ENCODE measurements around the gene EMILIN1. TPM values are rescaled to one million over a fixed set of nuclear protein-coding genes. Genes with fewer than 3 reads are reported as not detected.
A peak's percentile ranks its signal among the peaks of the same experiment; 100 is the strongest.

The EMILIN1 gene
- total and polyA plus RNA-seq, 2 of the 8 experiments (the other 6 are each of a cell fraction or from before 2014, with no cell fraction given) = 1.9 to 3.0 TPM

- Histone ChIP-seq H3K79me1 (ENCODE audit: low read depth, low read length) (no peaks in the 10 kb centered on the region), H3K4ac (replicated peaks; ENCODE audit: insufficient read length, low read depth, low read length) (no peak overlapping the region), H3K79me2 (ENCODE audit: control insufficient read depth in 1 of 2, insufficient read depth in 2 of 2, low read length in 2 of 2) (no peaks in the 10 kb centered on the region), H3K4me2 (ENCODE audit: insufficient read depth in 1 of 2, low read depth in 2 of 2, low read length in 2 of 2) (peak overlapping the region; percentile 70 to 84), H4K8ac (ENCODE audit: extremely low read depth, insufficient read depth, low read length) (peak overlapping the region; percentile 85), H3K4me3 (ENCODE audit: extremely low read depth in 1 of 4, insufficient read depth in 2 of 4, low read depth in 3 of 4, low read length in 4 of 4) (peak overlapping the region; percentile 44 to 75 (median 57)), H4K5ac (ENCODE audit: insufficient read length, low read depth, low read length) (no peak overlapping the region), H2BK15ac (ENCODE audit: low read length) (no peak overlapping the region), H3K56ac (replicated peaks; ENCODE audit: insufficient read length, low read depth, low read length) (peak overlapping the region; percentile 32), H3K9ac (replicated peaks in 1 of 4; ENCODE audit: extremely low read depth in 1 of 4, low read depth in 3 of 4, low read length in 3 of 4) (peak overlapping the region in 3 of 4 experiments; percentile 20 to 50 (median 38); a peak in 5 of 7 replicates), H2AFZ (ENCODE audit: low read length) (peak overlapping the region; percentile 25; the same call in 1 of the 2 replicates), H2AK5ac (ENCODE audit: low read depth, low read length) (no peak overlapping the region), H3K14ac (ENCODE audit: insufficient read length) (no peak overlapping the region), H4K20me1 (replicated peaks in 1 of 2; ENCODE audit: control insufficient read depth in 1 of 2, insufficient read depth in 2 of 2, low read length in 2 of 2) (peaks cover 0 to 1% of the 10 kb centered on the region in 2 experiments), H3K27me3 (replicated peaks in 1 of 4; ENCODE audit: control insufficient read depth in 3 of 4, extremely low read depth in 1 of 4, insufficient read depth in 3 of 4, low read length in 3 of 4) (peaks cover 0 to 9% (median 4%) of the 10 kb centered on the region in 4 experiments; a peak in 2 of 7 replicates), H2BK12ac (ENCODE audit: low read depth, low read length) (no peak overlapping the region), H2BK120ac (replicated peaks; ENCODE audit: low read depth, low read length) (no peak overlapping the region), H3K18ac (ENCODE audit: extremely low read depth, low read length) (peak overlapping the region; percentile 87), H3K27ac (ENCODE audit: low read depth, low read length) (no peak overlapping the region), H3K36me3 (ENCODE audit: control insufficient read depth in 2 of 4, insufficient read depth in 4 of 4, low read length in 3 of 4) (no peaks in the 10 kb centered on the region), H3K23ac (ENCODE audit: insufficient read length) (no peak overlapping the region), H3K9me3 (ENCODE audit: insufficient read depth in 2 of 2, low read depth in 1 of 2, low read length in 1 of 2) (no peaks in the 10 kb centered on the region), H3K4me1 (replicated peaks in 1 of 4; ENCODE audit: control insufficient read depth in 3 of 4, insufficient read depth in 4 of 4, low read length in 3 of 4) (peaks cover 4 to 26% (median 8%) of the 10 kb centered on the region in 4 experiments; a peak in 6 of 7 replicates), H2BK20ac (ENCODE audit: low read length) (0 out of 2 replicates have a peak overlapping the region, but pooled peaks have one; percentile 72), H3K23me2 (ENCODE audit: low read depth, low read length) (peaks cover 13% of the 10 kb centered on the region; the same call in 1 of the 2 replicates), H2BK5ac (ENCODE audit: low read depth, low read length) (no peak overlapping the region), H4K91ac (replicated peaks; ENCODE audit: insufficient read length, low read length) (peak overlapping the region; percentile 29)
- ChIA-PET POLR2A (ENCODE audit: partially characterized antibody) (interaction anchor here (0.6 to 5.9 kb wide), 5 partner anchors 13 to 126 kb away, joined by 3 to 63 read pairs (median 19); partner anchors contain the start of genes AGBL5, ATRAID, OST4 and SLC5A6), CTCF (ENCODE audit: partially characterized antibody) (interaction anchor here (0.8 to 16.5 kb wide), 10 partner anchors 9 to 206 kb away, joined by 3 to 160 read pairs (median 4); partner anchors contain the start of genes AGBL5 and PREB)
- peak in 1 of 2 experiments; percentile 67 for DNase-seq (ENCODE audit: low read depth in 1 of 2, low spot score in 2 of 2)
- WGBS, 2 experiments (ENCODE audit: extremely low coverage in 1 of 2, insufficient coverage in 1 of 2, insufficient read length in 1 of 2, insufficient replicate concordance in 2 of 2, low coverage in 1 of 2, low lambda C conversion rate in 2 of 2, missing lambda C conversion rate in 1 of 2) = 3% methylated on average over 38 of the region's 38 CpGs; no CpG with 5 or more reads in 1 of the 2 experiments
- no peak for FAIRE-seq
- TF ChIP-seq POLR2A (IDR thresholded peaks at IDR 0.05; ENCODE audit: control extremely low read depth in 1 of 2, low read depth in 2 of 2, low read length in 2 of 2) = no peak
- no peak for TF ChIP-seq EP300 (IDR thresholded peaks at IDR 0.05; ENCODE audit: borderline replicate concordance in 1 of 2, low read depth in 2 of 2, low read length in 2 of 2)
- TF ChIP-seq KDM1A (IDR thresholded peaks at IDR 0.05; ENCODE audit: borderline replicate concordance, low read length) = no peak
- TF ChIP-seq KDM4A (IDR thresholded peaks at IDR 0.05; ENCODE audit: low read depth, low read length, severe bottlenecking) = peak; percentile 97
- peak; percentile 24 for TF ChIP-seq EZH2 (IDR thresholded peaks at IDR 0.05; ENCODE audit: low read depth, low read length, severe bottlenecking)
- TF ChIP-seq SRF (IDR thresholded peaks at IDR 0.05; ENCODE audit: low read depth, low read length) = no peak
- TF ChIP-seq E2F6 (IDR thresholded peaks at IDR 0.05) = peak; percentile 42
- 0 out of 2 replicates have a peak, but pooled peaks have one; percentile 13 for TF ChIP-seq YY1 (IDR thresholded peaks at IDR 0.05; ENCODE audit: low read depth, low read length)
- TF ChIP-seq HDAC2 (IDR thresholded peaks at IDR 0.05; ENCODE audit: borderline replicate concordance in 1 of 2, low read depth in 2 of 2, low read length in 2 of 2) = 0 out of 4 replicates have a peak, but pooled peaks of 1 of the 2 experiments have one; percentile 71
- TF ChIP-seq RAD21 (IDR thresholded peaks at IDR 0.05 in 1 of 2, conservative IDR thresholded peaks at IDR 0.05 in 1 of 2; ENCODE audit: low read depth in 2 of 2, low read length in 2 of 2) = peak; percentile 45 to 57
These were observed 7.3 kb downstream of the EMILIN1 start for GRCh38 chr2:27085673-27086089.

Measured in H1 (cell line).